ENCODE measurements around the gene KDM5C.

The KDM5C gene

GRCh38 chrX:53265771-53266574, 41.0 kb upstream of the KDM5C start:
- TF ChIP-seq TCF12 (IDR thresholded peaks at IDR 0.05; ENCODE audit: low read depth) (no peak), EGR1 (IDR thresholded peaks at IDR 0.05) (no peak), FOXM1 (IDR thresholded peaks at IDR 0.05; ENCODE audit: borderline replicate concordance, low read depth) (no peak), CEBPB (IDR thresholded peaks at IDR 0.05) (no peak), EP300 (IDR thresholded peaks at IDR 0.05; ENCODE audit: borderline replicate concordance) (no peak), YY1 (IDR thresholded peaks at IDR 0.05; ENCODE audit: low read depth) (no peak), ZBTB7A (IDR thresholded peaks at IDR 0.05; ENCODE audit: low read depth) (no peak), TEAD4 (IDR thresholded peaks at IDR 0.05) (no peak), NFIC (IDR thresholded peaks at IDR 0.05) (no peak), REST (IDR thresholded peaks at IDR 0.05; ENCODE audit: low read depth) (no peak), RAD21 (IDR thresholded peaks at IDR 0.05; ENCODE audit: low read depth) (no peak), CREB1 (IDR thresholded peaks at IDR 0.05; ENCODE audit: low read depth) (no peak), TAF1 (IDR thresholded peaks at IDR 0.05; ENCODE audit: low read depth) (no peak)
- TF ChIP-seq, protein P1, sequence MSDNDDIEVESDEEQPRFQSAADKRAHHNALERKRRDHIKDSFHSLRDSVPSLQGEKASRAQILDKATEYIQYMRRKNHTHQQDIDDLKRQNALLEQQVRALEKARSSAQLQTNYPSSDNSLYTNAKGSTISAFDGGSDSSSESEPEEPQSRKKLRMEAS (IDR thresholded peaks at IDR 0.05) = no peak
- TF ChIP-seq, protein P2, sequence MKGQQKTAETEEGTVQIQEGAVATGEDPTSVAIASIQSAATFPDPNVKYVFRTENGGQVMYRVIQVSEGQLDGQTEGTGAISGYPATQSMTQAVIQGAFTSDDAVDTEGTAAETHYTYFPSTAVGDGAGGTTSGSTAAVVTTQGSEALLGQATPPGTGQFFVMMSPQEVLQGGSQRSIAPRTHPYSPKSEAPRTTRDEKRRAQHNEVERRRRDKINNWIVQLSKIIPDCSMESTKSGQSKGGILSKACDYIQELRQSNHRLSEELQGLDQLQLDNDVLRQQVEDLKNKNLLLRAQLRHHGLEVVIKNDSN (IDR thresholded peaks at IDR 0.05) = no peak

- TF ChIP-seq CEBPB (IDR thresholded peaks at IDR 0.05) (no peak), YY1 (IDR thresholded peaks at IDR 0.05; ENCODE audit: low read depth) (no peak), REST (IDR thresholded peaks at IDR 0.05; ENCODE audit: low read depth) (no peak), EP300 (IDR thresholded peaks at IDR 0.05; ENCODE audit: borderline replicate concordance) (no peak), NFIC (IDR thresholded peaks at IDR 0.05) (no peak), CREB1 (IDR thresholded peaks at IDR 0.05; ENCODE audit: low read depth) (no peak), ZBTB7A (IDR thresholded peaks at IDR 0.05; ENCODE audit: low read depth) (no peak), EGR1 (IDR thresholded peaks at IDR 0.05) (no peak), TEAD4 (IDR thresholded peaks at IDR 0.05) (no peak), TAF1 (IDR thresholded peaks at IDR 0.05; ENCODE audit: low read depth) (no peak), TCF12 (IDR thresholded peaks at IDR 0.05; ENCODE audit: low read depth) (no peak), FOXM1 (IDR thresholded peaks at IDR 0.05; ENCODE audit: borderline replicate concordance, low read depth) (no peak), RAD21 (IDR thresholded peaks at IDR 0.05; ENCODE audit: low read depth) (no peak)
- TF ChIP-seq, protein P1 (IDR thresholded peaks at IDR 0.05) = no peak
- TF ChIP-seq, protein P2 (IDR thresholded peaks at IDR 0.05) = no peak
Observed at GRCh38 chrX:53263597-53264094, 38.6 kb upstream of the KDM5C start.

- TF ChIP-seq NFIC (IDR thresholded peaks at IDR 0.05) (no peak), ZBTB7A (IDR thresholded peaks at IDR 0.05; ENCODE audit: low read depth) (no peak), EGR1 (IDR thresholded peaks at IDR 0.05) (no peak), TCF12 (IDR thresholded peaks at IDR 0.05; ENCODE audit: low read depth) (no peak), TEAD4 (IDR thresholded peaks at IDR 0.05) (no peak), EP300 (IDR thresholded peaks at IDR 0.05; ENCODE audit: borderline replicate concordance) (no peak), TAF1 (IDR thresholded peaks at IDR 0.05; ENCODE audit: low read depth) (no peak), RAD21 (IDR thresholded peaks at IDR 0.05; ENCODE audit: low read depth) (no peak), CEBPB (IDR thresholded peaks at IDR 0.05) (no peak), REST (IDR thresholded peaks at IDR 0.05; ENCODE audit: low read depth) (no peak), CREB1 (IDR thresholded peaks at IDR 0.05; ENCODE audit: low read depth) (no peak)
- TF ChIP-seq, protein P2 (IDR thresholded peaks at IDR 0.05) = no peak
Observed at GRCh38 chrX:53262918-53263394, 37.9 kb upstream of the KDM5C start.
